Fibroblast of lung (primary cell): ENCODE data around the gene MIPOL1. TPM values are rescaled to one million over a fixed set of nuclear protein-coding genes. Genes with fewer than 3 reads are reported as not detected.

ENCODE experiments used
- DNase-seq, 2 donors: peaks; one replicate each; pipeline versions ENCODE4 v3.0.0 to v3.0.0-alpha.2; 2010; ENCODE audit warnings: low read depth in 2 of 2
- H2AFZ ChIP-seq: 2 replicates; pipeline ENCODE4 v1.5.1; 2012; ENCODE audit warnings: low read length, control low read depth, inconsistent platforms
- H3K27ac ChIP-seq: 2 replicates; pipeline ENCODE4 v1.5.1; 2011; ENCODE audit warnings: low read length, control low read depth; ENCODE audit not compliant: insufficient read depth
- H3K27me3 ChIP-seq: 2 replicates; pipeline ENCODE4 v1.5.1; 2011; ENCODE audit warnings: mild to moderate bottlenecking, low read length; ENCODE audit not compliant: control insufficient read depth, insufficient read depth
- H3K36me3 ChIP-seq: 2 replicates; pipeline ENCODE4 v1.5.1; 2011; ENCODE audit warnings: low read length; ENCODE audit not compliant: control insufficient read depth, insufficient read depth
- H3K4me1 ChIP-seq: 2 replicates; pipeline ENCODE4 v1.5.1; 2011; ENCODE audit warnings: low read length; ENCODE audit not compliant: control insufficient read depth, insufficient read depth; ENCODE audit errors: extremely low read depth
- H3K4me2 ChIP-seq: 2 replicates; pipeline ENCODE4 v1.5.1; 2011; ENCODE audit warnings: low read length, control low read depth; ENCODE audit not compliant: insufficient read depth; ENCODE audit errors: extremely low read depth
- H3K4me3 ChIP-seq, 4 experiments: fragments of 200-600 bp in 1 of 4; sonication (generic) in 1 of 4; replicated peaks in 1 of 4; 2 replicates each; pipeline ENCODE4 v1.5.1; 2011 to 2016; ENCODE audit warnings: low read length in 4 of 4, low read depth in 3 of 4, mild to moderate bottlenecking in 3 of 4, control low read depth in 2 of 4, inconsistent platforms in 1 of 4, mixed read lengths in 1 of 4; ENCODE audit not compliant: insufficient read depth in 1 of 4; ENCODE audit errors: control extremely low read depth in 1 of 4
- H3K79me2 ChIP-seq: 2 replicates; pipeline ENCODE4 v1.5.1; 2012; ENCODE audit warnings: mild to moderate bottlenecking, low read length, inconsistent platforms; ENCODE audit not compliant: control insufficient read depth, insufficient read depth
- H3K9ac ChIP-seq: 2 replicates; pipeline ENCODE4 v1.5.1; 2011; ENCODE audit warnings: mild to moderate bottlenecking, low read length, control low read depth; ENCODE audit not compliant: insufficient read depth
- H3K9me3 ChIP-seq: 2 replicates; pipeline ENCODE4 v1.5.1; 2012; ENCODE audit warnings: low read depth, low read length; ENCODE audit not compliant: control insufficient read depth, insufficient read depth
- H4K20me1 ChIP-seq: 2 replicates; pipeline ENCODE4 v1.5.1; 2011; ENCODE audit warnings: low read length; ENCODE audit not compliant: control insufficient read depth, insufficient read depth; ENCODE audit errors: extremely low read depth
- EZH2 ChIP-seq: IDR thresholded peaks from 2 replicates; pipeline ENCODE4 v1.5.1; 2012; ENCODE audit warnings: low read length, control low read depth, mild to moderate bottlenecking; ENCODE audit errors: missing control alignments
- polyA plus RNA-seq, 2 donors: library from polyadenylated mRNA; depleted of rRNA in 1 of 2; stranded (reverse) in 1 of 2; unstranded in 1 of 2; fragments of >200 nt; gene quantifications; 2 replicates each; pipeline ENCODE4 v1.2.1, GENCODE V29; 2011 to 2012; ENCODE audit warnings: missing spikeins in 1 of 2
- total RNA-seq: library from RNA; depleted of rRNA; stranded (reverse); fragments of >200 nt; gene quantifications from 2 replicates; pipeline ENCODE4 v1.2.1, GENCODE V29; 2014
- TF ChIP-seq, protein P1 (sequence below), 2 donors: IDR thresholded peaks in 1 of 2; conservative IDR thresholded peaks in 1 of 2; 1 replicate in 1 of 2; 2 replicates in 1 of 2; pipeline ENCODE4 v1.5.1; 2011 to 2012; ENCODE audit warnings: low read length in 2 of 2, control low read depth in 1 of 2, inconsistent platforms in 1 of 2, low read depth in 1 of 2, mild to moderate bottlenecking in 1 of 2

Gene MIPOL1
- total and polyA plus RNA-seq, 2 donors (not counting 1 experiment from before 2014, with no cell fraction given) = 6.4 to 8.6 TPM

DNA sequence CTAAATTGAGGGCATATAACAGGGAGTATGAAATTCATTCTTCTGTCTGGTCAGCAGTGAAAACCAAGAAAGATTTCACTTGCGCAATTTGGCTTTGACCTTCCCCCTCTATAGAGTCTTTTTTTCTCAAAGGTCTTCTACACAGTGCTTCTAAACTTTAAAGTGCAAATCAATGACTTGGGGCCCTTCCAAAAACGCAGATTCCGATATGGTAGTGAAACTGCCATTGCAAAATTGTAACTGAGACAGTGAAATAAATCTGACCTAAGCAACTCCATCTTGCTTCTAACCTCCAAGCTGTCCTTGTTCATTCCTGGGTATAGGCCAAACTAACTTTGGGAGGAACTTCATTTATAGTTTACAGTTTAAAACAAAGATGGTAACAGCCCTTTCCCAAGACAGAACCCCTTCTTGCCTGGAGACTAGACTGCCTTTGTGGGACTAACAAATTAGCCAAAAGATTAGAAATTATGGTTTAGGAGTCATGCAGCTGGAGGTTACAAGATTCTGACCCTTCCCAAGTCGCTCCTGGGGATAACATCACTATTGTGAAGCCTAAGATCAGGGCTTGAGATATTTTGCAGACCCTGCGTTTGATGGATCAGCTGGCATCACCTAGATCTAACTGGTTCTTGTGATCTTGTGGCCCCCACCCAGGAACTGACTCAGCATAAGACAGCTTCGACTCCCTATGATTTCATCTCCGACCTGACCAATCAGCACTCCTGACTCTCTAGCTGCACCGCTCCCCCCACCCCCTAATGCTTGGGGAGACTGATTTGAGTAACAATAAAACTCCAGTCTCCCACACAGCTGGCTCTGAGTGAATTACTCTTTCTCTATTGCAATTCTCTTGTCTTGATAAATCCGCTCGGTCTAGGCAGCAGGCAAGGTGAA is 30.3 kb upstream of the MIPOL1 start:
- Histone ChIP-seq H3K79me2 (no peaks in the 10 kb centered on the region), H3K4me3 (no peak overlapping the region), H3K9ac (no peak overlapping the region), H3K27ac (no peak overlapping the region), H3K4me1 (no peaks in the 10 kb centered on the region), H3K36me3 (no peaks in the 10 kb centered on the region), H3K27me3 (no peaks in the 10 kb centered on the region), H4K20me1 (no peaks in the 10 kb centered on the region), H2AFZ (no peak overlapping the region), H3K4me2 (no peak overlapping the region), H3K9me3 (no peaks in the 10 kb centered on the region)
- DNase-seq = no peak
- TF ChIP-seq, protein P1, sequence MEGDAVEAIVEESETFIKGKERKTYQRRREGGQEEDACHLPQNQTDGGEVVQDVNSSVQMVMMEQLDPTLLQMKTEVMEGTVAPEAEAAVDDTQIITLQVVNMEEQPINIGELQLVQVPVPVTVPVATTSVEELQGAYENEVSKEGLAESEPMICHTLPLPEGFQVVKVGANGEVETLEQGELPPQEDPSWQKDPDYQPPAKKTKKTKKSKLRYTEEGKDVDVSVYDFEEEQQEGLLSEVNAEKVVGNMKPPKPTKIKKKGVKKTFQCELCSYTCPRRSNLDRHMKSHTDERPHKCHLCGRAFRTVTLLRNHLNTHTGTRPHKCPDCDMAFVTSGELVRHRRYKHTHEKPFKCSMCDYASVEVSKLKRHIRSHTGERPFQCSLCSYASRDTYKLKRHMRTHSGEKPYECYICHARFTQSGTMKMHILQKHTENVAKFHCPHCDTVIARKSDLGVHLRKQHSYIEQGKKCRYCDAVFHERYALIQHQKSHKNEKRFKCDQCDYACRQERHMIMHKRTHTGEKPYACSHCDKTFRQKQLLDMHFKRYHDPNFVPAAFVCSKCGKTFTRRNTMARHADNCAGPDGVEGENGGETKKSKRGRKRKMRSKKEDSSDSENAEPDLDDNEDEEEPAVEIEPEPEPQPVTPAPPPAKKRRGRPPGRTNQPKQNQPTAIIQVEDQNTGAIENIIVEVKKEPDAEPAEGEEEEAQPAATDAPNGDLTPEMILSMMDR (conservative IDR thresholded peaks at IDR 0.05 in 1 of 2, IDR thresholded peaks at IDR 0.05 in 1 of 2; ENCODE audit: low read depth in 1 of 2, low read length in 2 of 2) = no peak
- no peak for TF ChIP-seq EZH2

DNA sequence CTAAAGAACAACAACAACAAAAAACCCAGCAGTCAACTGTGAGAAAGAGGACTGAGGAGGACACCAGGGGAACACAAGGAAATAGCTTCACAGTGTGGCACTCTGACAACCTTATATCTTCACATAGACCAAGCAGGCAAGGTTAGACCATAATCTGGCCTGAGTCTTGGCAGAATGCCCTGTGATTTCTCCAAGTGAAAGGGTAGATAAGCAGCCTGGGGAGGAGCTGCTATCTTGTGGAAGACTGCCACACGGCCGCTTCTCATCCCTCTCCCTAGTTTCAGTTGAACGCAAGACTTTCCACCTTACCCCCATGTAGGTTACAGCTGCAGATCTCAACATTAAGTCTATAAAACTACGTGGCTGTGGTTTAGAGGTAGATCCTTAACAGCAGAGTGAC is 29.0 kb upstream of the MIPOL1 start:
- H3K9me3 ChIP-seq = no peaks in the 10 kb centered on the region
- no peak overlapping the region for H3K9ac ChIP-seq
- H3K27me3 ChIP-seq = no peaks in the 10 kb centered on the region
- no peaks in the 10 kb centered on the region for H4K20me1 ChIP-seq
- no peaks in the 10 kb centered on the region for H3K36me3 ChIP-seq
- no peak overlapping the region for H2AFZ ChIP-seq
- H3K4me3 ChIP-seq = no peak overlapping the region
- H3K4me2 ChIP-seq = no peak overlapping the region
- H3K79me2 ChIP-seq = no peaks in the 10 kb centered on the region
- no peak overlapping the region for H3K27ac ChIP-seq
- TF ChIP-seq EZH2 = no peak
- TF ChIP-seq, protein P1 (conservative IDR thresholded peaks at IDR 0.05 in 1 of 2, IDR thresholded peaks at IDR 0.05 in 1 of 2; ENCODE audit: low read depth in 1 of 2, low read length in 2 of 2) = no peak
- H3K4me1 ChIP-seq = no peaks in the 10 kb centered on the region
- no peak for DNase-seq

DNA sequence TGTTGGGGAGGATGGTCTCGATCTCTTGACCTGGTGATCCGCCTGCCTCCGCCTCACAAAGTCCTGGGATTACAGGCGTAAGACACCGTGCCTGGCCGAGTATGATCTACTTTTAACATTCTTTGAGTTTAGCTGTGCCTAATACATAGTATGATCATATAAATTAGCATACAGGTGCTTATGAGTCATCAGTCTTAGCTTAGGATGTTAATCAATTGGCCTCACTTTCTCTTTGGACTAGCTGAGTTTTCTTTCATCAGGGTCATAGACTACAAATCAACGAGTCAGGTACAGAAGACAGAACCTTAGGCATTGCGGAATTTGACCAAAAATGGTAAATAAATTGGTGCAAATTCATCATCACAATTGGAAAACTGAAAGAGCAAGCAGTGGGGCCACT is 27.5 kb upstream of the MIPOL1 start:
- no peak overlapping the region for H3K9ac ChIP-seq
- no peak overlapping the region for H3K4me2 ChIP-seq
- no peaks in the 10 kb centered on the region for H3K4me1 ChIP-seq
- no peak for DNase-seq
- H3K9me3 ChIP-seq = no peaks in the 10 kb centered on the region
- H3K4me3 ChIP-seq = no peak overlapping the region
- no peaks in the 10 kb centered on the region for H4K20me1 ChIP-seq
- no peaks in the 10 kb centered on the region for H3K27me3 ChIP-seq
- no peaks in the 10 kb centered on the region for H3K36me3 ChIP-seq
- no peak overlapping the region for H3K27ac ChIP-seq
- no peaks in the 10 kb centered on the region for H3K79me2 ChIP-seq
- no peak overlapping the region for H2AFZ ChIP-seq
- TF ChIP-seq, protein P1 (conservative IDR thresholded peaks at IDR 0.05 in 1 of 2, IDR thresholded peaks at IDR 0.05 in 1 of 2; ENCODE audit: low read depth in 1 of 2, low read length in 2 of 2) = no peak
- TF ChIP-seq EZH2 = no peak
